Measurements from ENCODE around the gene KLHL12.

Gene KLHL12

DNA sequence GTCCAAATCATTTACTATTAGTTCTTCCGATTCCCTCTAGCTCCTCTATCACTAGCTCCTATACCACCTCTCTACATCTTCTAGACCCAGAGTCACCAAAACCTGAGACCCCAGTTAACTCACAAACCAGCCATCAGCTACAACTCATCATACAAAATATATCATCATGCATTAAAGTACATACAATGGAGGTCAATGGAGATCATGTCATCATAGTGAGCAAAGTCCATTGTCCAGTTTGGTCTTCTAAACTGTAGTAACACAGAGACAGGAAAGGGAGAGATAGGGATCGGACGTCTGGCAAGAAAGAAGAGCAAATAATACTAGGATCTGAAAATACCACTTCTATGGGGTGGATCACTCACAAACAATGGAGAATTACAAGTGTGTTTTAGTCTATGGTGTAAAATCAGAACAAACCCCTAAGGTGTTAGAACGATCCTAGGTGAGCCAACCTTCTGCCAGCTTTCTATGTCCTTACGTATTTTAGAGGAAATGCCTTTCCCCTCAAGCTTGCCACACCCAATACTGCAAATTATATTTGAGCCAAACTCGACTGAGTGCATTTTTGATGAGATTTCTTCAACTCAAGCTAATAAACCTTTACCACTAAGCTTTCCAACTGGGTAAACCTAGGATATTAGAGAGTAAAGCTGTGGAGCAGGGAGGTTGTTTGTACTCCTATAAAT lies 27.2 kb upstream of the KLHL12 start:
- no peaks in the 10 kb centered on the region for H4K20me1 ChIP-seq (ENCODE audit: insufficient read depth)
- H3K4me1 ChIP-seq (ENCODE audit: low read depth, poor library complexity, severe bottlenecking) = peaks cover 42% of the 10 kb centered on the region
- no peak overlapping the region for H3K4me2 ChIP-seq
- H3K79me2 ChIP-seq (ENCODE audit: insufficient read depth, low read depth) = peaks cover 72% of the 10 kb centered on the region
- H3K27ac ChIP-seq = no peak overlapping the region
- H3K36me3 ChIP-seq (ENCODE audit: insufficient read depth) = no peaks in the 10 kb centered on the region; the same call in 1 of the 2 replicates
- H3K9ac ChIP-seq = no peak overlapping the region
- H3K4me3 ChIP-seq (IDR thresholded peaks at IDR 0.05; ENCODE audit: insufficient read depth, low read depth, low read length) = no peak overlapping the region
- no peaks in the 10 kb centered on the region for H3K27me3 ChIP-seq (ENCODE audit: insufficient read depth, low read depth)
- no peak overlapping the region for H2AFZ ChIP-seq (ENCODE audit: low read depth)
- TF ChIP-seq, protein P1, sequence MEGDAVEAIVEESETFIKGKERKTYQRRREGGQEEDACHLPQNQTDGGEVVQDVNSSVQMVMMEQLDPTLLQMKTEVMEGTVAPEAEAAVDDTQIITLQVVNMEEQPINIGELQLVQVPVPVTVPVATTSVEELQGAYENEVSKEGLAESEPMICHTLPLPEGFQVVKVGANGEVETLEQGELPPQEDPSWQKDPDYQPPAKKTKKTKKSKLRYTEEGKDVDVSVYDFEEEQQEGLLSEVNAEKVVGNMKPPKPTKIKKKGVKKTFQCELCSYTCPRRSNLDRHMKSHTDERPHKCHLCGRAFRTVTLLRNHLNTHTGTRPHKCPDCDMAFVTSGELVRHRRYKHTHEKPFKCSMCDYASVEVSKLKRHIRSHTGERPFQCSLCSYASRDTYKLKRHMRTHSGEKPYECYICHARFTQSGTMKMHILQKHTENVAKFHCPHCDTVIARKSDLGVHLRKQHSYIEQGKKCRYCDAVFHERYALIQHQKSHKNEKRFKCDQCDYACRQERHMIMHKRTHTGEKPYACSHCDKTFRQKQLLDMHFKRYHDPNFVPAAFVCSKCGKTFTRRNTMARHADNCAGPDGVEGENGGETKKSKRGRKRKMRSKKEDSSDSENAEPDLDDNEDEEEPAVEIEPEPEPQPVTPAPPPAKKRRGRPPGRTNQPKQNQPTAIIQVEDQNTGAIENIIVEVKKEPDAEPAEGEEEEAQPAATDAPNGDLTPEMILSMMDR (conservative IDR thresholded peaks at IDR 0.05; ENCODE audit: low read depth, low read length) = no peak

DNA sequence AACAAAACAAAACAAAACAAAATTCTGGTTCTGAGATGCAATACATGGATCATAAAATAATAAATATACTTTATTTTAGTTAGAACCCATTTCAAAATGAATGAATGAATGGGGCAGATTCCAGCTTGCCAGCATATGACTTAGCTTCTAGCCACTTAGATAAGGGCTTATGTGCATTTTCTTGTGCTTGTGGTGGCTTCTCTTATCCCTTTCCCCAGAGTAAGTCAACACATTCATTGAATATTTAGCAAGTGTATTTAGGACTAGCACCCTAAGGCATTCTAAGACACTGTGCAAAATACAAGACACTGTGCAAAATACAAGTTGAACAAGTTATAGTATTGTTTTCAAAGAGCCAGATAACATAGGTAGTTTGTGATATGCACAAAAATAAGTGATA lies 26.4 kb upstream of the KLHL12 start:
- no peaks in the 10 kb centered on the region for H3K27me3 ChIP-seq (ENCODE audit: insufficient read depth, low read depth)
- H3K36me3 ChIP-seq (ENCODE audit: insufficient read depth) = no peaks in the 10 kb centered on the region; the same call in 1 of the 2 replicates
- H3K4me2 ChIP-seq = no peak overlapping the region
- H2AFZ ChIP-seq (ENCODE audit: low read depth) = no peak overlapping the region
- no peak overlapping the region for H3K27ac ChIP-seq
- no peak overlapping the region for H3K9ac ChIP-seq
- no peak overlapping the region for H3K4me3 ChIP-seq (IDR thresholded peaks at IDR 0.05; ENCODE audit: insufficient read depth, low read depth, low read length)
- H4K20me1 ChIP-seq (ENCODE audit: insufficient read depth) = no peaks in the 10 kb centered on the region
- peaks cover 34% of the 10 kb centered on the region for H3K4me1 ChIP-seq (ENCODE audit: low read depth, poor library complexity, severe bottlenecking)
- TF ChIP-seq, protein P1 (conservative IDR thresholded peaks at IDR 0.05; ENCODE audit: low read depth, low read length) = no peak
- H3K79me2 ChIP-seq (ENCODE audit: insufficient read depth, low read depth) = peaks cover 72% of the 10 kb centered on the region

DNA sequence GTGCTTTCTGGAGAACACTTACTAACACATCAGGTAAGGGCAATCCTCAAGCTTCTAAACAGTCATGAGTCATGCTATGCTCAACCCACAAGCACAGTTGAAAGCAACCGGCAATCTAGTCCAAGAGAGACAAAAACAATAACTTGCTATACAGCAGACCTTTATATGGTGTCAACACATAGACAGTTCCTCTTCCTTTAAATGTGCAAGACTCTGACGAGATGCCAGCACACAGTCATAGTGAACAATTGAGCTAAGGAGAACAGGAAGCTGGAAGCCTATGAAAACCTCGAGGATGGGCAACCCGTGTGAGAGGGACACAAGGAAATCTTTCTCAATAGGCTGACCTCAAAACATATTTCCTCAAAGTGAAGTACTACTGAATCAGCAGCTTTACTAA lies 25.8 kb upstream of the KLHL12 start:
- H3K4me3 ChIP-seq (IDR thresholded peaks at IDR 0.05; ENCODE audit: insufficient read depth, low read depth, low read length) = no peak overlapping the region
- H3K9ac ChIP-seq = no peak overlapping the region
- H3K27me3 ChIP-seq (ENCODE audit: insufficient read depth, low read depth) = no peaks in the 10 kb centered on the region
- TF ChIP-seq, protein P1 (conservative IDR thresholded peaks at IDR 0.05; ENCODE audit: low read depth, low read length) = no peak
- H3K79me2 ChIP-seq (ENCODE audit: insufficient read depth, low read depth) = peaks cover 70% of the 10 kb centered on the region
- no peak overlapping the region for H2AFZ ChIP-seq (ENCODE audit: low read depth)
- H3K27ac ChIP-seq = no peak overlapping the region
- peaks cover under 1% of the 10 kb centered on the region; the same call in 1 of the 2 replicates for H3K36me3 ChIP-seq (ENCODE audit: insufficient read depth)
- no peak overlapping the region for H3K4me2 ChIP-seq
- peaks cover 33% of the 10 kb centered on the region for H3K4me1 ChIP-seq (ENCODE audit: low read depth, poor library complexity, severe bottlenecking)
- H4K20me1 ChIP-seq (ENCODE audit: insufficient read depth) = no peaks in the 10 kb centered on the region

DNA sequence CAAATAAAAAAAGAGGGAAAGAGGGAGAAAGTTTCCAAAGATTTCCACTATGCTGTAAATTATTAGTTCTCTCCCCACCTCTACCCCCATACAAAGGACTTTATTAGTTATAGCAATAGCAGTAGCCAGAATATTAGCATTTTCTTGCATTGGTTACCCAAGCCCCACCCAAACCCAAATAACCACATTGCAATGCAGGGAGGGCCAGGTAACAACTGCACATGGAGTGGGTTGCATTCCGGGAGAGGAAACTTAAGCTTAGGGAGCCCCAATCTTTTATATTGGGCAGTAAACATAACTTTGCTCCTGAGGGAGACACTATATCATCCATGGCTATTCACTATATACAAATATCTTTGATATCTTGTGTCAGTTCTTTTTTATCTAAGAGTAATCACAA lies 25.1 kb upstream of the KLHL12 start:
- Histone ChIP-seq H3K4me2 (no peak overlapping the region), H3K9ac (no peak overlapping the region), H3K79me2 (ENCODE audit: insufficient read depth, low read depth) (peaks cover 63% of the 10 kb centered on the region), H3K27me3 (ENCODE audit: insufficient read depth, low read depth) (no peaks in the 10 kb centered on the region), H3K4me3 (IDR thresholded peaks at IDR 0.05; ENCODE audit: insufficient read depth, low read depth, low read length) (no peak overlapping the region), H3K36me3 (ENCODE audit: insufficient read depth) (peaks cover 4% of the 10 kb centered on the region; the same call in 1 of the 2 replicates), H3K4me1 (ENCODE audit: low read depth, poor library complexity, severe bottlenecking) (peaks cover 30% of the 10 kb centered on the region), H2AFZ (ENCODE audit: low read depth) (no peak overlapping the region), H3K27ac (no peak overlapping the region), H4K20me1 (ENCODE audit: insufficient read depth) (no peaks in the 10 kb centered on the region)
- TF ChIP-seq, protein P1 (conservative IDR thresholded peaks at IDR 0.05; ENCODE audit: low read depth, low read length) = no peak

Measured in KMS-11 (cell line).